NT2/D1 (cell line): ENCODE results near the gene RPP25L.

Experiments
- DNase-seq: peaks from one replicate; pipeline ENCODE4 v3.0.0-alpha.2; 2011; ENCODE audit warnings: low read depth, low spot score
- H3K27me3 ChIP-seq: 2 replicates; pipeline ENCODE4 v1.6.0; 2011; ENCODE audit warnings: mild to moderate bottlenecking; ENCODE audit not compliant: insufficient read length, insufficient read depth
- H3K36me3 ChIP-seq: 2 replicates; pipeline ENCODE4 v1.6.1; 2011; ENCODE audit warnings: mild to moderate bottlenecking, low read length, mixed read lengths; ENCODE audit not compliant: insufficient read depth, insufficient read length
- H3K4me1 ChIP-seq: 2 replicates; pipeline ENCODE4 v1.5.1; 2011; ENCODE audit not compliant: insufficient read depth, insufficient read length
- H3K4me3 ChIP-seq: 2 replicates; pipeline ENCODE4 v1.5.1; 2011; ENCODE audit warnings: low read depth; ENCODE audit not compliant: insufficient read length
- H3K9ac ChIP-seq: 2 replicates; pipeline ENCODE4 v1.6.0; 2011; ENCODE audit warnings: low read depth; ENCODE audit not compliant: insufficient read length
- H3K9me3 ChIP-seq: 2 replicates; pipeline ENCODE4 v1.5.1; 2011; ENCODE audit warnings: mild to moderate bottlenecking, low read length; ENCODE audit not compliant: insufficient read depth
- SUZ12 ChIP-seq: IDR thresholded peaks from 2 replicates; pipeline ENCODE4 v1.6.1; 2011; ENCODE audit not compliant: insufficient read length, insufficient read depth; ENCODE audit errors: extremely low read depth
- YY1 ChIP-seq: IDR thresholded peaks from 2 replicates; pipeline ENCODE4 v1.6.1; 2011; ENCODE audit not compliant: insufficient read length, insufficient read depth
- ZNF274 ChIP-seq: IDR thresholded peaks from 2 replicates; pipeline ENCODE4 v1.6.1; 2011; ENCODE audit warnings: mild to moderate bottlenecking, low read depth, low read length

RPP25L gene

DNA sequence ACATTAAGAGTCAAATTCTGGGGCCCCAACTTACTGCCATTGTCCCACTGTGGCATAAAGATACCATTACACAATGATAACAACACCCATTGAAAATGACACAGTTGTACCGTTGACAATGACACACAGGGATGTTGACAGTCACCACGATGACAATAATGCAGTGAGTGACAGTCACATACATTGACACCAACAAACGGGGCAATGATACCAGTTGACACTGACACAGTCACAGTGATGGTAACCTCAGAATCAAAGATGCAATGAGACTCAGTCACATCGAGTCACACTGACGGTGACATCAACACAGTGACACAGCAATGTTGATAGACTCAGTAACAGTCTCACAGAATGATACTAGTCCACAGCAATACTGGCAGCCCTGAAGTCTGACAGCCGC, 39.3 kb downstream of the RPP25L start:
- Histone ChIP-seq H3K9me3 (no peaks in the 10 kb centered on the region), H3K27me3 (no peaks in the 10 kb centered on the region), H3K36me3 (no peaks in the 10 kb centered on the region), H3K4me1 (peaks cover 48% of the 10 kb centered on the region), H3K9ac (no peak overlapping the region), H3K4me3 (no peak overlapping the region)
- DNase-seq: no peak
- TF ChIP-seq YY1: no peak
- TF ChIP-seq ZNF274: no peak
- TF ChIP-seq SUZ12: no peak

DNA sequence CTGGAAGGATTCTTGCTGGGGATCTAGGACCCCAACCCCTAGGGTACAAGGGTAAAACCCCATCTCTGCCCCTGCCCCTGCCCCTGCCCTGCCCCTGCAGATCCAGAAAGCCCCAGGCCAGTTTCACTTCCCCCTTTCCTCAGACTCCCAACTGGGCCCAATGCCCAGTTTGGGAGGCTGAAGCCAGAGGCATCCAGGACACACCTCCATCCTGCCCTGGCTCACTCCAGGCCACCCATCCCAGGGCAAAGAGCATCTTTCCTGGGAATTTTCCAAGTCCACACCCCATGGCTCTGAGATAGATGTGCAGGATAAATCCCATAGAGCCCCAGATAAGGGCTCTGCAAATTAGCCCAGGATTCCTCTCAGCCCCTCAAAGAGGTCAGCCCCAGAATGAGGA, 39.8 kb downstream of the RPP25L start:
- Histone ChIP-seq H3K4me3 (no peak overlapping the region), H3K27me3 (no peaks in the 10 kb centered on the region), H3K4me1 (peaks cover 46% of the 10 kb centered on the region), H3K9me3 (no peaks in the 10 kb centered on the region), H3K36me3 (no peaks in the 10 kb centered on the region), H3K9ac (no peak overlapping the region)
- no peak for DNase-seq
- TF ChIP-seq YY1: no peak
- TF ChIP-seq ZNF274: no peak
- TF ChIP-seq SUZ12: no peak

DNA sequence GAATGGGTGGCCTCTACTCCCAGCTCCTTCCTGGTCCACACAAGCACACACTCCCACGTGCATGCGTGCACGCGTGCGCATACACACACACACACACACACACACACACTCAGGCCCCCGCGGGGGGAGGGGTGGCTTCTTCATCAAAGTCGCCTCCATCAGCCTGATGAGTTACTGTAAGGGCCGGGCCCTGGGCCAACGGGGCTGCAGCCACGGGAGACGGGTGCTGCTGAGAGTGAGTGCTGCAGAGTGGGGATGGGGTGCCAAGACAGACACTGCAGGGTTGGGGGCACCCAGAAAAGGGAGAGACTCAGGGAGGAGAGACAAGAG, 40.5 kb downstream of the RPP25L start:
- Histone ChIP-seq H3K36me3 (no peaks in the 10 kb centered on the region), H3K27me3 (no peaks in the 10 kb centered on the region), H3K9ac (peak overlapping the region; percentile 24), H3K9me3 (no peaks in the 10 kb centered on the region), H3K4me1 (peaks cover 43% of the 10 kb centered on the region), H3K4me3 (no peak overlapping the region)
- no peak for DNase-seq
- TF ChIP-seq SUZ12 (no peak), ZNF274 (no peak), YY1 (no peak)

- H3K27me3 ChIP-seq: no peaks in the 10 kb centered on the region
- TF ChIP-seq SUZ12 (no peak), YY1 (no peak), ZNF274 (no peak)
- peaks cover 44% of the 10 kb centered on the region for H3K4me1 ChIP-seq
- H3K36me3 ChIP-seq: no peaks in the 10 kb centered on the region
- no peak overlapping the region for H3K4me3 ChIP-seq
- H3K9ac ChIP-seq: peak overlapping the region; percentile 24
- no peak for DNase-seq
- H3K9me3 ChIP-seq: no peaks in the 10 kb centered on the region
Observed at GRCh38 chr9:34570809-34571480, 41.0 kb downstream of the RPP25L start.

- no peak for DNase-seq
- Histone ChIP-seq H3K9me3 (no peaks in the 10 kb centered on the region), H3K4me1 (peaks cover 40% of the 10 kb centered on the region), H3K36me3 (no peaks in the 10 kb centered on the region), H3K27me3 (no peaks in the 10 kb centered on the region), H3K4me3 (no peak overlapping the region), H3K9ac (no peak overlapping the region)
- TF ChIP-seq YY1: no peak
- no peak for TF ChIP-seq SUZ12
- TF ChIP-seq ZNF274: no peak
Observed at GRCh38 chr9:34570376-34570775, 41.5 kb downstream of the RPP25L start.

- DNase-seq: no peak
- peaks cover 6% of the 10 kb centered on the region for H3K36me3 ChIP-seq
- peaks cover 28% of the 10 kb centered on the region for H3K4me1 ChIP-seq
- no peak overlapping the region for H3K4me3 ChIP-seq
- no peaks in the 10 kb centered on the region for H3K9me3 ChIP-seq
- no peak for TF ChIP-seq YY1
- no peak for TF ChIP-seq ZNF274
- TF ChIP-seq SUZ12: no peak
- H3K27me3 ChIP-seq: no peaks in the 10 kb centered on the region
- no peak overlapping the region for H3K9ac ChIP-seq
Observed at GRCh38 chr9:34568774-34569173, 43.1 kb downstream of the RPP25L start.

GRCh38 chr9:34568133-34568532, 43.8 kb downstream of the RPP25L start:
- H3K9ac ChIP-seq: no peak overlapping the region
- no peak for TF ChIP-seq ZNF274
- no peak for TF ChIP-seq SUZ12
- TF ChIP-seq YY1: no peak
- H3K36me3 ChIP-seq: peaks cover 6% of the 10 kb centered on the region
- no peak for DNase-seq
- H3K9me3 ChIP-seq: no peaks in the 10 kb centered on the region
- H3K4me1 ChIP-seq: peaks cover 21% of the 10 kb centered on the region
- H3K4me3 ChIP-seq: no peak overlapping the region
- no peaks in the 10 kb centered on the region for H3K27me3 ChIP-seq
